Uterus (tissue), 2 donors: Measurements from ENCODE around the gene E2F7.

Experiments
- POLR2A ChIP-seq, 2 donors: fragments of 450-650 bp; IDR thresholded peaks; one replicate each; pipeline ENCODE4 v1.6.1; 2016; ENCODE audit warnings: antibody characterized with exemption in 2 of 2, mild to moderate bottlenecking in 1 of 2, moderate library complexity in 1 of 2
- TF ChIP-seq, protein P1 (sequence below), 4 experiments: fragments of 200-600 bp in 2 of 4; fragments of 450-650 bp in 2 of 4; sonication (generic) in 2 of 4; IDR thresholded peaks; one replicate each; pipeline ENCODE4 v1.5.1; 2016 to 2019; ENCODE audit warnings: antibody characterized with exemption in 4 of 4, mild to moderate bottlenecking in 2 of 4, moderate library complexity in 1 of 4

DNA sequence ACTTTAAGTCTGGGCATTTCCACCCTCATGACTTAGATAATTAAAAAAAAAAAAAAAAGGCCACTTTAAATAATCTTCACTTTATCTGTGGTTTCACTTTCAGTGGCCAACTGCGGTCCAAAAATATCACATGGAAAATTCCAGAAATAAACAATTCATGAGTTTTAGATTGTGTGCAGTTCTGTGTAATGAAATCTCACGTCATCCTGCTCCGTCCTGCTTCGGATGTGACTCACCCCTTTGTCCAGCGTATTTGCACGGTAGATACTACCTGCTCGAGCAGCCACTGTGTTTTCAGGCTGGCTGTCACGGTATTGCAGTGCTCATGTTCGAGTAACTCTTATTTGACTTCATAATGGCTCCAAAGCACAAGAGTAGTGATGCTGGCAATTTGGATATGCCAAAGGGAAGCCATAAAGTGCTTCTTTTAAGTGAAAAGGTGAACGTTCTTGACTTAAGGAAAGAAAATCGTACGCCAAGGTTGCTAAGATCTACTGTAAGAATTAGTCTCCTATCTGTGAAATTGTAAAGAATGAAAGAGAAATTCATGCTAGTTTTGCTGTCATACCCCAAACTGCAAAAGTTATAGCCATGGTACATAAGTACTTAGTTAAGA, 2.4 kb downstream of the E2F7 start:
- TF ChIP-seq, protein P1, sequence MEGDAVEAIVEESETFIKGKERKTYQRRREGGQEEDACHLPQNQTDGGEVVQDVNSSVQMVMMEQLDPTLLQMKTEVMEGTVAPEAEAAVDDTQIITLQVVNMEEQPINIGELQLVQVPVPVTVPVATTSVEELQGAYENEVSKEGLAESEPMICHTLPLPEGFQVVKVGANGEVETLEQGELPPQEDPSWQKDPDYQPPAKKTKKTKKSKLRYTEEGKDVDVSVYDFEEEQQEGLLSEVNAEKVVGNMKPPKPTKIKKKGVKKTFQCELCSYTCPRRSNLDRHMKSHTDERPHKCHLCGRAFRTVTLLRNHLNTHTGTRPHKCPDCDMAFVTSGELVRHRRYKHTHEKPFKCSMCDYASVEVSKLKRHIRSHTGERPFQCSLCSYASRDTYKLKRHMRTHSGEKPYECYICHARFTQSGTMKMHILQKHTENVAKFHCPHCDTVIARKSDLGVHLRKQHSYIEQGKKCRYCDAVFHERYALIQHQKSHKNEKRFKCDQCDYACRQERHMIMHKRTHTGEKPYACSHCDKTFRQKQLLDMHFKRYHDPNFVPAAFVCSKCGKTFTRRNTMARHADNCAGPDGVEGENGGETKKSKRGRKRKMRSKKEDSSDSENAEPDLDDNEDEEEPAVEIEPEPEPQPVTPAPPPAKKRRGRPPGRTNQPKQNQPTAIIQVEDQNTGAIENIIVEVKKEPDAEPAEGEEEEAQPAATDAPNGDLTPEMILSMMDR (IDR thresholded peaks at IDR 0.05) = no peak
- no peak for TF ChIP-seq POLR2A (IDR thresholded peaks at IDR 0.05)
